H7 (cell line): ENCODE results near the gene NRAP. TPM values are rescaled to one million over a fixed set of nuclear protein-coding genes. Genes with fewer than 3 reads are reported as not detected.

Experiments used
- DNase-seq: peaks from one replicate; pipeline ENCODE4 v3.0.0; 2012
- H3K27me3 ChIP-seq: 2 replicates; pipeline ENCODE4 v1.6.0; 2011; ENCODE audit warnings: mild to moderate bottlenecking, low read length; ENCODE audit not compliant: control insufficient read depth, insufficient read depth
- H3K36me3 ChIP-seq: replicated peaks from 2 replicates; pipeline ENCODE4 v1.5.1; 2011; ENCODE audit warnings: low read length; ENCODE audit not compliant: control insufficient read depth, insufficient read depth
- H3K4me3 ChIP-seq: 2 replicates; pipeline ENCODE4 v1.5.1; 2011; ENCODE audit warnings: low read depth, mild to moderate bottlenecking, control low read depth, low read length, moderate library complexity; ENCODE audit not compliant: insufficient read depth
- total RNA-seq: library from RNA; depleted of rRNA; stranded (reverse); fragments of >200 nt; shearing (Covaris generic); gene quantifications from 2 replicates; pipeline ENCODE4 v1.2.3, GENCODE V29; 2014; rRNA removed

The NRAP gene
- total RNA-seq: 0.03 TPM in 1 of 2 replicates, not detected in the other

- H3K4me3 ChIP-seq: no peak within 1 kb of the TSS
- H3K36me3 ChIP-seq: no peaks in the 10 kb centered on the region
- DNase-seq: no peak
- no peaks in the 10 kb centered on the region for H3K27me3 ChIP-seq
These were observed at the start of gene NRAP for GRCh38 chr10:113663908-113664307. NRAP (minus strand) TSS chr10:113664041; CDS start chr10:113663882, 159 bp downstream.

GRCh38 chr10:113713640-113713982 is 49.8 kb upstream of the NRAP start:
- Histone ChIP-seq H3K4me3 (no peak overlapping the region), H3K36me3 (no peaks in the 10 kb centered on the region), H3K27me3 (peaks cover 3% of the 10 kb centered on the region; the same call in 1 of the 2 replicates)
- no peak for DNase-seq

GRCh38 chr10:113712755-113713639 is 49.2 kb upstream of the NRAP start:
- peak; percentile 52 for DNase-seq
- Histone ChIP-seq H3K36me3 (no peaks in the 10 kb centered on the region), H3K4me3 (no peak overlapping the region), H3K27me3 (peaks cover 3% of the 10 kb centered on the region; the same call in 1 of the 2 replicates)

GRCh38 chr10:113712024-113712423 is 48.2 kb upstream of the NRAP start:
- peaks cover 3% of the 10 kb centered on the region; the same call in 1 of the 2 replicates for H3K27me3 ChIP-seq
- no peak overlapping the region for H3K4me3 ChIP-seq
- no peak for DNase-seq
- no peaks in the 10 kb centered on the region for H3K36me3 ChIP-seq

GRCh38 chr10:113711142-113711541 is 47.3 kb upstream of the NRAP start:
- no peak for DNase-seq
- peaks cover 3% of the 10 kb centered on the region; the same call in 1 of the 2 replicates for H3K27me3 ChIP-seq

GRCh38 chr10:113709221-113709838 is 45.5 kb upstream of the NRAP start:
- Histone ChIP-seq H3K4me3 (no peak overlapping the region), H3K36me3 (no peaks in the 10 kb centered on the region), H3K27me3 (peaks cover 3% of the 10 kb centered on the region; the same call in 1 of the 2 replicates)
- peak; percentile 13 for DNase-seq

More at GRCh38 chr10:113711142-113711541, 47.3 kb upstream of the NRAP start:
- H3K4me3 ChIP-seq: no peak overlapping the region
- H3K36me3 ChIP-seq: no peaks in the 10 kb centered on the region

- DNase-seq: no peak
- Histone ChIP-seq H3K4me3 (no peak overlapping the region), H3K27me3 (peaks cover 3% of the 10 kb centered on the region; the same call in 1 of the 2 replicates), H3K36me3 (no peaks in the 10 kb centered on the region)
These were observed 44.8 kb upstream of the NRAP start for GRCh38 chr10:113708640-113709039.

GRCh38 chr10:113706623-113707022 is 42.8 kb upstream of the NRAP start:
- DNase-seq: no peak
- H3K27me3 ChIP-seq: peaks cover 3% of the 10 kb centered on the region; the same call in 1 of the 2 replicates

GRCh38 chr10:113705344-113705652 is 41.5 kb upstream of the NRAP start:
- no peak for DNase-seq
- no peaks in the 10 kb centered on the region for H3K36me3 ChIP-seq
- H3K27me3 ChIP-seq: no peaks in the 10 kb centered on the region
- no peak overlapping the region for H3K4me3 ChIP-seq

More at GRCh38 chr10:113706623-113707022, 42.8 kb upstream of the NRAP start:
- Histone ChIP-seq H3K4me3 (no peak overlapping the region), H3K36me3 (no peaks in the 10 kb centered on the region)

GRCh38 chr10:113704637-113705343 is 40.9 kb upstream of the NRAP start:
- Histone ChIP-seq H3K4me3 (no peak overlapping the region), H3K36me3 (no peaks in the 10 kb centered on the region), H3K27me3 (no peaks in the 10 kb centered on the region)
- DNase-seq: peak; percentile 40

GRCh38 chr10:113697595-113697994 is 33.8 kb upstream of the NRAP start:
- Histone ChIP-seq H3K4me3 (no peak overlapping the region), H3K27me3 (no peaks in the 10 kb centered on the region)

GRCh38 chr10:113695691-113696090 is 31.9 kb upstream of the NRAP start:
- Histone ChIP-seq H3K36me3 (no peaks in the 10 kb centered on the region), H3K27me3 (no peaks in the 10 kb centered on the region), H3K4me3 (no peak overlapping the region)
- no peak for DNase-seq

More at GRCh38 chr10:113697595-113697994, 33.8 kb upstream of the NRAP start:
- DNase-seq: no peak
- no peaks in the 10 kb centered on the region for H3K36me3 ChIP-seq

GRCh38 chr10:113693348-113693747 is 29.5 kb upstream of the NRAP start:
- no peak for DNase-seq
- no peaks in the 10 kb centered on the region for H3K27me3 ChIP-seq

GRCh38 chr10:113692271-113692670 is 28.4 kb upstream of the NRAP start:
- H3K36me3 ChIP-seq: no peaks in the 10 kb centered on the region
- H3K4me3 ChIP-seq: no peak overlapping the region
- no peaks in the 10 kb centered on the region for H3K27me3 ChIP-seq
- no peak for DNase-seq

More at GRCh38 chr10:113693348-113693747, 29.5 kb upstream of the NRAP start:
- Histone ChIP-seq H3K36me3 (no peaks in the 10 kb centered on the region), H3K4me3 (no peak overlapping the region)
